ENCODE results near the gene BTBD7.

GRCh38 chr14:93315575-93315974 is 17.3 kb downstream of the BTBD7 start:
- TF ChIP-seq REST (IDR thresholded peaks at IDR 0.05; ENCODE audit: insufficient read depth in 1 of 2, low read depth in 2 of 2, low read length in 2 of 2) (no peak), FOXP2 (optimal IDR thresholded peaks at IDR 0.05; ENCODE audit: borderline replicate concordance, extremely low read depth, extremely low read length, insufficient read depth) (no peak), POLR2AphosphoS5 (IDR thresholded peaks at IDR 0.05; ENCODE audit: low read depth, low read length) (no peak), SIN3A (IDR thresholded peaks at IDR 0.05; ENCODE audit: borderline replicate concordance, insufficient read depth, low read length) (no peak), TAF1 (IDR thresholded peaks at IDR 0.05; ENCODE audit: borderline replicate concordance, insufficient read depth, low read length) (no peak)
